SU-DHL-6 (cell line): Measurements from ENCODE around the gene LCN10.

Source experiments
- CTCF ChIP-seq: fragments of 200-600 bp; sonication (generic); IDR thresholded peaks from one replicate; pipeline ENCODE4 v1.5.1; 2017; ENCODE audit warnings: antibody characterized with exemption, mild to moderate bottlenecking, low read length, moderate library complexity; ENCODE audit not compliant: insufficient read depth, poor library complexity, severe bottlenecking
- EZH2phosphoT487 ChIP-seq: fragments of 200-600 bp; sonication (generic), shearing (Covaris generic); conservative IDR thresholded peaks from 2 replicates; pipeline ENCODE4 v1.6.1; 2018; ENCODE audit warnings: mild to moderate bottlenecking, antibody characterized with exemption, low read length, moderate library complexity, mixed read lengths

GRCh38 chr9:136697146-136697820 is 45.5 kb downstream of the LCN10 start:
- no peak for TF ChIP-seq CTCF
- no peak for TF ChIP-seq EZH2phosphoT487
